GM12875 (cell line): Measurements from ENCODE around the gene CREB5.

Source experiments
- H3K4me3 ChIP-seq: one replicate; pipeline ENCODE4 v1.5.1; 2011; ENCODE audit warnings: low read depth, low read length, control low read depth
- TF ChIP-seq, protein P1 (sequence below): IDR thresholded peaks from 2 replicates; pipeline ENCODE4 v1.5.1; 2011; ENCODE audit warnings: low read depth, mild to moderate bottlenecking, control low read depth, inconsistent platforms, low read length, moderate library complexity, borderline replicate concordance; ENCODE audit not compliant: insufficient read depth

CREB5 gene

DNA sequence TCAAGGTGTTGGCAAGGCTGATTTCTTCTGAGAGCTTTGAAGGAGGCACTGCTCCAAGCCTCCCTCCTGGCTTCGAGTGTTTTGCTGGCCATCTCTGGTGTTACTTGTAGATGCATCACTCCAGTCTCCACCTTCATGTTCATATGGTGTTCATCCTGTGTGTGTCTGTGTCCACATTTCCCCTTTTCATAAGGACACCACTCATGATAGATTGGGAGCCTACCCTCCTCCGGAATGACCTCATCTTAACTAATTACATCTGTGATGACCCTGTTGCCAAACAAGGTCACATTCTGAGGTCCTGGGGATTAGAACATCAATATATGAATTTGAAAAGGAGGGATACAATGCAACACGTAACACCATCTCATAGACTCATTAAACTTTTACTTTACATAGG lies 119.0 kb downstream of the CREB5 start:
- TF ChIP-seq, protein P1, sequence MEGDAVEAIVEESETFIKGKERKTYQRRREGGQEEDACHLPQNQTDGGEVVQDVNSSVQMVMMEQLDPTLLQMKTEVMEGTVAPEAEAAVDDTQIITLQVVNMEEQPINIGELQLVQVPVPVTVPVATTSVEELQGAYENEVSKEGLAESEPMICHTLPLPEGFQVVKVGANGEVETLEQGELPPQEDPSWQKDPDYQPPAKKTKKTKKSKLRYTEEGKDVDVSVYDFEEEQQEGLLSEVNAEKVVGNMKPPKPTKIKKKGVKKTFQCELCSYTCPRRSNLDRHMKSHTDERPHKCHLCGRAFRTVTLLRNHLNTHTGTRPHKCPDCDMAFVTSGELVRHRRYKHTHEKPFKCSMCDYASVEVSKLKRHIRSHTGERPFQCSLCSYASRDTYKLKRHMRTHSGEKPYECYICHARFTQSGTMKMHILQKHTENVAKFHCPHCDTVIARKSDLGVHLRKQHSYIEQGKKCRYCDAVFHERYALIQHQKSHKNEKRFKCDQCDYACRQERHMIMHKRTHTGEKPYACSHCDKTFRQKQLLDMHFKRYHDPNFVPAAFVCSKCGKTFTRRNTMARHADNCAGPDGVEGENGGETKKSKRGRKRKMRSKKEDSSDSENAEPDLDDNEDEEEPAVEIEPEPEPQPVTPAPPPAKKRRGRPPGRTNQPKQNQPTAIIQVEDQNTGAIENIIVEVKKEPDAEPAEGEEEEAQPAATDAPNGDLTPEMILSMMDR, result no peak
- no peak overlapping the region for H3K4me3 ChIP-seq

- TF ChIP-seq, protein P1, result no peak
- H3K4me3 ChIP-seq, result no peak overlapping the region
Measured at GRCh38 chr7:28532181-28532580, 119.9 kb downstream of the CREB5 start.

GRCh38 chr7:28533267-28533666 lies 120.9 kb downstream of the CREB5 start:
- TF ChIP-seq, protein P1, result no peak
- no peak overlapping the region for H3K4me3 ChIP-seq

DNA sequence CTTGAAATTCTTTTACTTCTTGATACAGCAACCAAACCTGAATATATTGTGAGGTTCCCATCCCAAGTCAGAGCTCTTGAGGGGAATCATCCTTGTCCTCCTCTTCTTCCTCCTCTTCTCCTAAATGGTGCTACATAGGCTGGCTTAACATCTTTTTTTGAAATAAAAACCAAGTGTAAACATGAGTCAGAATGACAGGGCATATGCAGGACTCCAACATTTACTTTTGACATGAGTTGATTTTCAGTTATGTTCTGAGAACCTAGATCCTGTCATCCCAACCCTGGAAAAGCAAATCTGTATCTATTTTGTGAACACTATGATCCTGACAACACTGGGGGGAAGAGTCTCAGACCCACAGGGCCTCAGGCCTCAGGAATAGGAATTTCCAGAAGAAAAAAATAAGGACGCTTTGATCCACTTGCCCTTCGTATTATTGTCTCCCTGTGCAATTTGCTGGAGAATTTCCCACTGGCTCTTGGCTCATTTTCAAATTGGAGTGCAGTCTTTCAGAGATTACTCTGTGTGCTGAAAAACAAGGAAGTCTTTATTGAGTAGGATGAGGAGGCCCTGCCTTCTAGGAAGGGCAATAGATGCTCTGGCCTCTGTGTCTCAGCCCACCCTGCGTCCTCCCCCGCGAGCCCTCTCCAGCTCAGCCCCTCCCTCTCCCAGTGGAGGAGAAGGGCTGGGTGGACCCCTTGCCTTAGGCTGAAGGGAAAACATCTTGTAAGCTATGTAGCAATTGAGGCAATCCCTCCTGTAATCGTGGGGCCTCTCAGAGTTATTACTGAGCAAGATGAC lies 121.6 kb downstream of the CREB5 start:
- TF ChIP-seq, protein P1, result no peak
- H3K4me3 ChIP-seq, result no peak overlapping the region

GRCh38 chr7:28536259-28536658 lies 123.9 kb downstream of the CREB5 start:
- TF ChIP-seq, protein P1, result 0 out of 2 replicates have a peak, but pooled peaks have one; percentile 17
- no peak overlapping the region for H3K4me3 ChIP-seq

DNA sequence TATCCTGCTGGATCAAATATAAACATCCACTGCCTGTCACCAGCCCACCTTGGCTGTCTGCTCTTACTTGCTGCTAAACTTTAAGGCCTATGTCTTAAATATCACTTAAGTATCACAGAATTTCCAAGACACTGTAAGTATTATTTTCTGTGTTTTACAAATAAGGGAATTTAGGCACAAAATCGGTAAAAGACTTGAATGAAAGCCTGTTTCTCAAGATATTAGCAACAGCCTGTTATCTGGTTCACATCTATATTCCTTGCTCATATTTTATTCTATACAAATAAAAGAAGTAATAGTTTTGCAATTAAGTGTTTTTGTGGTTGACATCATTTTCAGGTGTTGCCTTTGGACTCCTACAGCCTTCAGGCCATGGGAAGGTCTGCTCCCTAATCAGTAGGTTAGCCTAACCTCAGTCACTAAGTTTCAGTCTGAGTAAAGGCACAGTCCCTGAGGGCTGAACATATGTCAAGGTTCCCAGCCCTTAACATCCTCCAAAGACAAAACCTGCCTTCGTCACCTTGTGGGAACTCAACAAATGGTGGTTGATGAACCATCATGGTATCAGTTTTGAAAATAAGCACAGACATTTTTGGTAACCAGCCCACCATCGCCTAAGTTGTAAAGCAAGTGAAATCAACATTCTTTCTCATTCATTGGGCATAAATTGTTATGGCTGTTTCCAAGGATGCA lies 127.1 kb downstream of the CREB5 start:
- H3K4me3 ChIP-seq, result no peak overlapping the region

More for the DNA sequence above, 127.1 kb downstream of the CREB5 start:
- TF ChIP-seq, protein P1, result no peak
